Vagina (tissue), 2 donors: ENCODE results near the gene PHRF1.

Experiments used
- CTCF ChIP-seq, 3 experiments: fragments of 450-650 bp in 2 of 3; fragments of 200-600 bp in 1 of 3; sonication (generic) in 1 of 3; IDR thresholded peaks; one replicate each; pipeline ENCODE4 v1.5.1; 2017 to 2019; ENCODE audit warnings: antibody characterized with exemption in 3 of 3, mild to moderate bottlenecking in 2 of 3, moderate library complexity in 2 of 3
- POLR2A ChIP-seq, 2 donors: fragments of 450-650 bp; IDR thresholded peaks; one replicate each; pipeline ENCODE4 v1.6.1; 2017; ENCODE audit warnings: antibody characterized with exemption in 2 of 2, mild to moderate bottlenecking in 2 of 2, moderate library complexity in 2 of 2
- POLR2AphosphoS5 ChIP-seq, 2 donors: sonication (generic); formaldehyde crosslinking; IDR thresholded peaks; one replicate each; pipeline ENCODE4 v1.9.0; 2017; ENCODE audit warnings: antibody characterized with exemption in 2 of 2, mild to moderate bottlenecking in 2 of 2, low read depth in 1 of 2; ENCODE audit not compliant: insufficient read depth in 1 of 2

- TF ChIP-seq POLR2A (IDR thresholded peaks at IDR 0.05), result no peak
- no peak for TF ChIP-seq CTCF (IDR thresholded peaks at IDR 0.05)
- TF ChIP-seq POLR2AphosphoS5 (IDR thresholded peaks at IDR 0.05; ENCODE audit: insufficient read depth in 1 of 2, low read depth in 1 of 2), result no peak
Observed at GRCh38 chr11:532986-533585, 43.2 kb upstream of the PHRF1 start.
